KOPT-K1 (cell line): ENCODE measurements around the gene DFFB.

Source experiments
- H3K27ac ChIP-seq: fragments of 200-600 bp; sonication (generic); 2 replicates; pipeline ENCODE4 v1.5.1; 2016; ENCODE audit warnings: antibody characterized with exemption, mild to moderate bottlenecking, low read depth, low read length; ENCODE audit not compliant: poor library complexity, severe bottlenecking
- H3K36me3 ChIP-seq: fragments of 200-600 bp; sonication (generic); 2 replicates; pipeline ENCODE4 v1.5.1; 2017; ENCODE audit warnings: antibody characterized with exemption, mild to moderate bottlenecking, low read length, moderate library complexity; ENCODE audit not compliant: insufficient read depth
- H3K9me3 ChIP-seq: fragments of 200-600 bp; sonication (generic); 2 replicates; pipeline ENCODE4 v1.5.1; 2017; ENCODE audit warnings: antibody characterized with exemption, low read length, mild to moderate bottlenecking; ENCODE audit not compliant: insufficient read depth, poor library complexity, severe bottlenecking

DFFB gene

GRCh38 chr1:3821447-3821846 is 35.8 kb upstream of the DFFB start:
- Histone ChIP-seq H3K9me3 (no peaks in the 10 kb centered on the region), H3K36me3 (peaks cover 76% of the 10 kb centered on the region), H3K27ac (no peak overlapping the region)

- no peaks in the 10 kb centered on the region for H3K9me3 ChIP-seq
- no peak overlapping the region for H3K27ac ChIP-seq
- peaks cover 80% of the 10 kb centered on the region for H3K36me3 ChIP-seq
Measured at GRCh38 chr1:3821908-3822307, 35.4 kb upstream of the DFFB start.

- peaks cover 85% of the 10 kb centered on the region for H3K36me3 ChIP-seq
- no peaks in the 10 kb centered on the region for H3K9me3 ChIP-seq
- H3K27ac ChIP-seq, result no peak overlapping the region
Measured at GRCh38 chr1:3822421-3822820, 34.9 kb upstream of the DFFB start.

GRCh38 chr1:3824650-3825049 is 32.6 kb upstream of the DFFB start:
- Histone ChIP-seq H3K9me3 (no peaks in the 10 kb centered on the region), H3K36me3 (peaks cover 98% of the 10 kb centered on the region), H3K27ac (no peak overlapping the region)

- H3K9me3 ChIP-seq, result no peaks in the 10 kb centered on the region
- H3K36me3 ChIP-seq, result peaks cover 98% of the 10 kb centered on the region
- H3K27ac ChIP-seq, result no peak overlapping the region
Measured at GRCh38 chr1:3825356-3825755, 31.9 kb upstream of the DFFB start.

GRCh38 chr1:3827813-3828307 is 29.4 kb upstream of the DFFB start:
- Histone ChIP-seq H3K9me3 (no peaks in the 10 kb centered on the region), H3K27ac (no peak overlapping the region), H3K36me3 (peaks cover 97% of the 10 kb centered on the region)

GRCh38 chr1:3828391-3828790 is 28.9 kb upstream of the DFFB start:
- Histone ChIP-seq H3K27ac (no peak overlapping the region), H3K9me3 (no peaks in the 10 kb centered on the region), H3K36me3 (peaks cover 97% of the 10 kb centered on the region)

GRCh38 chr1:3831689-3832088 is 25.6 kb upstream of the DFFB start:
- Histone ChIP-seq H3K27ac (no peak overlapping the region), H3K9me3 (no peaks in the 10 kb centered on the region), H3K36me3 (peaks cover 96% of the 10 kb centered on the region)

- Histone ChIP-seq H3K36me3 (peaks cover 96% of the 10 kb centered on the region), H3K27ac (no peak overlapping the region), H3K9me3 (no peaks in the 10 kb centered on the region)
Measured at GRCh38 chr1:3834701-3835100, 22.6 kb upstream of the DFFB start.

GRCh38 chr1:3836421-3836820 is 20.9 kb upstream of the DFFB start:
- H3K36me3 ChIP-seq, result peaks cover 94% of the 10 kb centered on the region
- no peak overlapping the region for H3K27ac ChIP-seq

GRCh38 chr1:3837200-3837599 is 20.1 kb upstream of the DFFB start:
- Histone ChIP-seq H3K9me3 (no peaks in the 10 kb centered on the region), H3K27ac (no peak overlapping the region), H3K36me3 (peaks cover 94% of the 10 kb centered on the region)

More at GRCh38 chr1:3836421-3836820, 20.9 kb upstream of the DFFB start:
- no peaks in the 10 kb centered on the region for H3K9me3 ChIP-seq

- peaks cover 94% of the 10 kb centered on the region for H3K36me3 ChIP-seq
- no peaks in the 10 kb centered on the region for H3K9me3 ChIP-seq
- no peak overlapping the region for H3K27ac ChIP-seq
Measured at GRCh38 chr1:3837685-3838084, 19.6 kb upstream of the DFFB start.

GRCh38 chr1:3838788-3839187 is 18.5 kb upstream of the DFFB start:
- Histone ChIP-seq H3K9me3 (no peaks in the 10 kb centered on the region), H3K36me3 (peaks cover 93% of the 10 kb centered on the region), H3K27ac (no peak overlapping the region)

GRCh38 chr1:3841491-3841890 is 15.8 kb upstream of the DFFB start:
- H3K36me3 ChIP-seq, result peaks cover 91% of the 10 kb centered on the region
- H3K27ac ChIP-seq, result no peak overlapping the region
- no peaks in the 10 kb centered on the region for H3K9me3 ChIP-seq

- Histone ChIP-seq H3K36me3 (peaks cover 91% of the 10 kb centered on the region), H3K27ac (no peak overlapping the region), H3K9me3 (no peaks in the 10 kb centered on the region)
Measured at GRCh38 chr1:3842912-3843311, 14.4 kb upstream of the DFFB start.

- H3K9me3 ChIP-seq, result no peaks in the 10 kb centered on the region
- H3K36me3 ChIP-seq, result peaks cover 91% of the 10 kb centered on the region
- no peak overlapping the region for H3K27ac ChIP-seq
Measured at GRCh38 chr1:3846541-3846940, 10.7 kb upstream of the DFFB start.

GRCh38 chr1:3847081-3847480 is 10.2 kb upstream of the DFFB start:
- Histone ChIP-seq H3K36me3 (peaks cover 91% of the 10 kb centered on the region), H3K27ac (no peak overlapping the region), H3K9me3 (no peaks in the 10 kb centered on the region)
